Measurements from ENCODE around the gene MTMR11. TPM values are rescaled to one million over a fixed set of nuclear protein-coding genes. Genes with fewer than 3 reads are reported as not detected.
A peak's percentile ranks its signal among the peaks of the same experiment; 100 is the strongest.

Gene MTMR11
- total and polyA plus RNA-seq, 10 of the 15 experiments (the other 5 are each of a cell fraction or from before 2014, with no cell fraction given) = 0.35 to 1.1 (median 0.73) TPM

GRCh38 chr1:149888247-149888998, 48.3 kb downstream of the MTMR11 start (continued):
- TF ChIP-seq POLR2A (IDR thresholded peaks at IDR 0.05; ENCODE audit: low read depth, low read length) = peak; percentile 63
- peak; percentile 70 for TF ChIP-seq FOXM1 (IDR thresholded peaks at IDR 0.05; ENCODE audit: low read depth, low read length)
- TF ChIP-seq MEF2B (IDR thresholded peaks at IDR 0.05; ENCODE audit: partially characterized antibody, poor library complexity, severe bottlenecking) = peak; percentile 33
- peak; percentile 72; the same call in 1 of the 2 replicates for TF ChIP-seq ATF2 (IDR thresholded peaks at IDR 0.05; ENCODE audit: low read length)
- TF ChIP-seq PML (IDR thresholded peaks at IDR 0.05; ENCODE audit: low read length) = peak; percentile 97
- TF ChIP-seq MYB (IDR thresholded peaks at IDR 0.05; ENCODE audit: borderline replicate concordance, low read depth, low read length) = no peak
- no peak for TF ChIP-seq ZBTB33 (IDR thresholded peaks at IDR 0.05)

Data from GM12878 (cell line).